ENCODE measurements around the gene FBXO48.
"Not testable (repeated sequence)": the region's sequence is repeated elsewhere in the genome, so short reads cannot be mapped to it uniquely, and the experiment has no call there.

FBXO48 gene

GRCh38 chr2:68467077-68467960 lies at the start of gene FBXO48, which contains the start of gene APLF:
Gene FBXO48 (minus strand): TSS chr2:68467294. CDS start chr2:68465145, 2,149 bp downstream.
Gene APLF (plus strand): TSS chr2:68467585. CDS start chr2:68467732, 147 bp downstream.
- H3K4me1 Mint-ChIP-seq = peaks cover 44% of the 10 kb centered on the region
- H3K4me3 Mint-ChIP-seq = peak within 1 kb of the TSS; percentile 97
- no peaks in the 10 kb centered on the region for H3K9me3 Mint-ChIP-seq
- H3K27ac Mint-ChIP-seq = peak within 1 kb of the TSS; percentile 97
- H3K36me3 Mint-ChIP-seq = no peaks in the 10 kb centered on the region
- no peaks in the 10 kb centered on the region for H3K27me3 Mint-ChIP-seq

- peaks cover 12% of the 10 kb centered on the region for H3K36me3 Mint-ChIP-seq
- no peak overlapping the region for H3K27ac Mint-ChIP-seq
- H3K4me3 Mint-ChIP-seq = no peak overlapping the region
- H3K9me3 Mint-ChIP-seq = peaks cover 5% of the 10 kb centered on the region
- H3K27me3 Mint-ChIP-seq = no peaks in the 10 kb centered on the region
- no peaks in the 10 kb centered on the region for H3K4me1 Mint-ChIP-seq
Measured at GRCh38 chr2:68516051-68516955, 49.2 kb upstream of the FBXO48 start.

- Mint-ChIP-seq H3K27ac (no peak overlapping the region), H3K4me3 (no peak overlapping the region), H3K4me1 (no peaks in the 10 kb centered on the region), H3K9me3 (peaks cover 5% of the 10 kb centered on the region), H3K36me3 (peaks cover 6% of the 10 kb centered on the region), H3K27me3 (no peaks in the 10 kb centered on the region)
Measured at GRCh38 chr2:68514316-68514929, 47.3 kb upstream of the FBXO48 start.

- Mint-ChIP-seq H3K9me3 (peaks cover 8% of the 10 kb centered on the region), H3K27ac (no peak overlapping the region), H3K27me3 (no peaks in the 10 kb centered on the region)
Measured at GRCh38 chr2:68512966-68513365, 45.9 kb upstream of the FBXO48 start.

GRCh38 chr2:68512326-68512725 lies 45.2 kb upstream of the FBXO48 start:
- Mint-ChIP-seq H3K27me3 (no peaks in the 10 kb centered on the region), H3K9me3 (peaks cover 8% of the 10 kb centered on the region), H3K27ac (no peak overlapping the region), H3K4me1 (peaks cover under 1% of the 10 kb centered on the region), H3K36me3 (peaks cover 14% of the 10 kb centered on the region), H3K4me3 (no peak overlapping the region)

More at GRCh38 chr2:68512966-68513365, 45.9 kb upstream of the FBXO48 start:
- H3K4me3 Mint-ChIP-seq = no peak overlapping the region
- no peaks in the 10 kb centered on the region for H3K4me1 Mint-ChIP-seq
- H3K36me3 Mint-ChIP-seq = peaks cover 13% of the 10 kb centered on the region

- Mint-ChIP-seq H3K4me3 (no peak overlapping the region), H3K36me3 (peaks cover 14% of the 10 kb centered on the region), H3K27me3 (no peaks in the 10 kb centered on the region), H3K4me1 (peaks cover 25% of the 10 kb centered on the region), H3K27ac (peak overlapping the region; percentile 1), H3K9me3 (peaks cover 4% of the 10 kb centered on the region)
Measured at GRCh38 chr2:68506170-68506569, 39.1 kb upstream of the FBXO48 start.

GRCh38 chr2:68505603-68506159 lies 38.6 kb upstream of the FBXO48 start:
- Mint-ChIP-seq H3K9me3 (peaks cover 4% of the 10 kb centered on the region), H3K4me1 (peaks cover 25% of the 10 kb centered on the region), H3K27ac (peak overlapping the region; percentile 1), H3K27me3 (no peaks in the 10 kb centered on the region), H3K4me3 (no peak overlapping the region), H3K36me3 (peaks cover 14% of the 10 kb centered on the region)

- Mint-ChIP-seq H3K27ac (no peak overlapping the region), H3K4me1 (peaks cover 19% of the 10 kb centered on the region), H3K27me3 (no peaks in the 10 kb centered on the region), H3K36me3 (peaks cover 8% of the 10 kb centered on the region), H3K4me3 (no peak overlapping the region), H3K9me3 (peaks cover 3% of the 10 kb centered on the region)
Measured at GRCh38 chr2:68501768-68502167, 34.7 kb upstream of the FBXO48 start.

- Mint-ChIP-seq H3K36me3 (peaks cover 9% of the 10 kb centered on the region), H3K27me3 (no peaks in the 10 kb centered on the region), H3K4me1 (peaks cover 8% of the 10 kb centered on the region), H3K27ac (no peak overlapping the region), H3K4me3 (no peak overlapping the region), H3K9me3 (peaks cover 6% of the 10 kb centered on the region)
Measured at GRCh38 chr2:68500649-68501048, 33.6 kb upstream of the FBXO48 start.

GRCh38 chr2:68499133-68499532 lies 32.0 kb upstream of the FBXO48 start:
- Mint-ChIP-seq H3K4me1 (peaks cover 3% of the 10 kb centered on the region), H3K27me3 (no peaks in the 10 kb centered on the region), H3K4me3 (no peak overlapping the region), H3K9me3 (peaks cover 6% of the 10 kb centered on the region), H3K27ac (no peak overlapping the region), H3K36me3 (peaks cover 12% of the 10 kb centered on the region)

GRCh38 chr2:68491582-68491981 lies 24.5 kb upstream of the FBXO48 start:
- peaks cover 8% of the 10 kb centered on the region for H3K36me3 Mint-ChIP-seq
- peaks cover 1% of the 10 kb centered on the region for H3K9me3 Mint-ChIP-seq
- peaks cover 5% of the 10 kb centered on the region for H3K4me1 Mint-ChIP-seq

GRCh38 chr2:68489282-68489681 lies 22.2 kb upstream of the FBXO48 start:
- Mint-ChIP-seq H3K36me3 (peaks cover 5% of the 10 kb centered on the region), H3K4me1 (peaks cover 5% of the 10 kb centered on the region), H3K27me3 (no peaks in the 10 kb centered on the region), H3K4me3 (no peak overlapping the region), H3K27ac (no peak overlapping the region), H3K9me3 (no peaks in the 10 kb centered on the region)

More at GRCh38 chr2:68491582-68491981, 24.5 kb upstream of the FBXO48 start:
- Mint-ChIP-seq H3K27me3 (no peaks in the 10 kb centered on the region), H3K4me3 (no peak overlapping the region), H3K27ac (no peak overlapping the region)

GRCh38 chr2:68488605-68489004 lies 21.5 kb upstream of the FBXO48 start:
- not testable (repeated sequence) for H3K4me3 Mint-ChIP-seq, H3K9me3 Mint-ChIP-seq, H3K4me1 Mint-ChIP-seq, H3K36me3 Mint-ChIP-seq, H3K27ac Mint-ChIP-seq, H3K27me3 Mint-ChIP-seq

- H3K27ac Mint-ChIP-seq = no peak overlapping the region
- no peaks in the 10 kb centered on the region for H3K36me3 Mint-ChIP-seq
- H3K9me3 Mint-ChIP-seq = no peaks in the 10 kb centered on the region
- no peaks in the 10 kb centered on the region for H3K27me3 Mint-ChIP-seq
- peaks cover 5% of the 10 kb centered on the region for H3K4me1 Mint-ChIP-seq
- H3K4me3 Mint-ChIP-seq = no peak overlapping the region
Measured at GRCh38 chr2:68487773-68488355, 20.8 kb upstream of the FBXO48 start.

- no peaks in the 10 kb centered on the region for H3K27me3 Mint-ChIP-seq
- H3K27ac Mint-ChIP-seq = no peak overlapping the region
- H3K36me3 Mint-ChIP-seq = peaks cover 1% of the 10 kb centered on the region
- no peak overlapping the region for H3K4me3 Mint-ChIP-seq
- no peaks in the 10 kb centered on the region for H3K9me3 Mint-ChIP-seq
- peaks cover 8% of the 10 kb centered on the region for H3K4me1 Mint-ChIP-seq
Measured at GRCh38 chr2:68483011-68483410, 15.9 kb upstream of the FBXO48 start.
